ENCODE data around the gene ABHD15.

Gene ABHD15

DNA sequence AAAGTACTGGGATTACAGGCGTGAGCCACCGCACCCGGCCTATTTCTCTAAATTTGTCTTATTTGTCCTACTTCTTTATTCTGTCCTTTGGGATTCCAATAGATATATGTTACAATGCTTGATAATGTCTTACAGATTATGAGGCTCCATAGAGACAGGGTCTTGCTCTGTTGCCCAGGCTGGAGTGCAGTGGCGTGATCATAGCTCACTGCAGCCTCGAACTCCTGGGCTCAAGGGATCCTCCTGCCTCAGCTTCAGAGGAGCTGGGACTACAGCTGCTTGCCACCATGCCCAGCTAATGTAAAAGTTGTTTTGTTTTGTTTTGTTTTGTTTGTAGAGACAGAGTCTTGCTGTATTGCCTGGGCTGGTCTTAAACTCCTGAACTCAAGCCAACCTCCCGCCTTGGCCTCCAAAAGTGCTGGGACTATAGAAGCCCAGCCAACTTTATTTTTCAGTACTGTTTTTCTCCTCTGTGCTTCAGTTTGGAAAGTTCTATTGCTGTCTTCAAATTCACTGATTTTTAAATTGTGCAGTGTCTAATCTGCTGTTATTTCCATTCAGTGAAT lies 36.4 kb upstream of the ABHD15 start:
- TF ChIP-seq, protein P1, sequence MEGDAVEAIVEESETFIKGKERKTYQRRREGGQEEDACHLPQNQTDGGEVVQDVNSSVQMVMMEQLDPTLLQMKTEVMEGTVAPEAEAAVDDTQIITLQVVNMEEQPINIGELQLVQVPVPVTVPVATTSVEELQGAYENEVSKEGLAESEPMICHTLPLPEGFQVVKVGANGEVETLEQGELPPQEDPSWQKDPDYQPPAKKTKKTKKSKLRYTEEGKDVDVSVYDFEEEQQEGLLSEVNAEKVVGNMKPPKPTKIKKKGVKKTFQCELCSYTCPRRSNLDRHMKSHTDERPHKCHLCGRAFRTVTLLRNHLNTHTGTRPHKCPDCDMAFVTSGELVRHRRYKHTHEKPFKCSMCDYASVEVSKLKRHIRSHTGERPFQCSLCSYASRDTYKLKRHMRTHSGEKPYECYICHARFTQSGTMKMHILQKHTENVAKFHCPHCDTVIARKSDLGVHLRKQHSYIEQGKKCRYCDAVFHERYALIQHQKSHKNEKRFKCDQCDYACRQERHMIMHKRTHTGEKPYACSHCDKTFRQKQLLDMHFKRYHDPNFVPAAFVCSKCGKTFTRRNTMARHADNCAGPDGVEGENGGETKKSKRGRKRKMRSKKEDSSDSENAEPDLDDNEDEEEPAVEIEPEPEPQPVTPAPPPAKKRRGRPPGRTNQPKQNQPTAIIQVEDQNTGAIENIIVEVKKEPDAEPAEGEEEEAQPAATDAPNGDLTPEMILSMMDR (IDR thresholded peaks at IDR 0.05; ENCODE audit: borderline replicate concordance, insufficient read depth, low read depth, low read length) = no peak
- H3K4me3 ChIP-seq (ENCODE audit: low read depth, low read length) = no peak overlapping the region

DNA sequence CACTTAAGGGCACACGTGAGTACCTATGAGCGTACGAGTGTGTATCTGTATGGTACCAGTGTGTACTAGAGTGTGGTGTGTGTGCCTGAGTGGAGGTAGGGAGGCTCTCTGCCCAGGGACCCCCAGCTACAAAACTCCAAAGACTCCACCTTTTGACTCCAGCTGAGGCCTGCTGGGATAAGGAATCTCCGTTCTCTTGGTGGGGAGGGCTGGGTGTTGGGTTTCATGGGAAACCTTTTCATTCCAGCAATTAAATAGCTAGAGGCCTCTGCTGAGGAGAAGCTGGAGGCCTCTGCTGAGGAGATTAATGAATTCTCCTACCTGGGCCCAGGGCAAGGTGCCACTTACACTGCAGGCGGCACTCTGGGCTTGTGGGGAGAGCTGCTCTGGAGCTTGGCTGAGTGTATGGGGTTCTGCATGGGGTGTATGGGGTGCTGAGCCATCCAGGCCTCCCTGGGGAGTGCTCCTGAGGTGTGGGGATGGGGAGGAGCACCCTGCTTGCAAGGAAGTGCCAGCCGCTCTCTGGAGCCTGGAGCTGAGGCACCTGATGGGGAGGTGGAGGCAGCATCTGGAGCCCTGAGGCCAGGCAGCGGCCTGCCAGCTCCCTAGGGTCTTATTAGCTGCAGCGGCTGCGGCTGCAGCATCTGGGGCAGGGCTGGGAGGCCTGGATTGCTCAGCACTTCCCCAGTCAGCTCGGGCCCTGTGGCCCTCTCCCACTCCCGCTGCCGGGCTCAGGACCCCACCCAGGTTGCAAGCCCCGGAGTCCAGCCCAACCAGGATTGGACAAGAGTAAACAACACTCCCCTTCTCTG lies 30.7 kb upstream of the ABHD15 start:
- H3K4me3 ChIP-seq (ENCODE audit: low read depth, low read length) = no peak overlapping the region

DNA sequence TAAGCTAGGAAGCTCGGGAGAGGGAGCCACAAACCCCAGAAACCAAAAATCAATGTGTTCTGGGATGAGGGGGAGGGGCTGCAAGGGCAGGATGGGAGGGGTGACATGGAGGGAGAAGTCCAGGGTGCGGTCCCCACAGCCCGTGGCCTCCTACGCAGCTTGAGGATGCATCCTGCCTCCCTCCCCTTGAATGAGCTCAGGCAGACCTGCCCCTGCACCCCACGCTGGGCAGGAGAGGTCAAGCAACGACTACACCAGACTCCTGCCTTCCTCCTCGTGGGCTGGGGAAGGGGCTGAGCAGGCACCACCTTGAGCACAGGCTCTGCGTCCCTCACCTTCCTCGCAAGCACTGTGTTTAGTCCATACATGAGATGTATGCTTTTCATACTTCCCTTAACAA lies 30.0 kb upstream of the ABHD15 start:
- no peak overlapping the region for H3K4me3 ChIP-seq (ENCODE audit: low read depth, low read length)
- TF ChIP-seq, protein P1 (IDR thresholded peaks at IDR 0.05; ENCODE audit: borderline replicate concordance, insufficient read depth, low read depth, low read length) = no peak

More for the DNA sequence above, 30.7 kb upstream of the ABHD15 start:
- TF ChIP-seq, protein P1 (IDR thresholded peaks at IDR 0.05; ENCODE audit: borderline replicate concordance, insufficient read depth, low read depth, low read length) = no peak

- TF ChIP-seq, protein P1 (IDR thresholded peaks at IDR 0.05; ENCODE audit: borderline replicate concordance, insufficient read depth, low read depth, low read length) = no peak
- H3K4me3 ChIP-seq (ENCODE audit: low read depth, low read length) = no peak overlapping the region
Observed at GRCh38 chr17:29595943-29596774, 29.3 kb upstream of the ABHD15 start.

GRCh38 chr17:29595107-29595942 lies 28.5 kb upstream of the ABHD15 start:
- H3K4me3 ChIP-seq (ENCODE audit: low read depth, low read length) = no peak overlapping the region
- TF ChIP-seq, protein P1 (IDR thresholded peaks at IDR 0.05; ENCODE audit: borderline replicate concordance, insufficient read depth, low read depth, low read length) = no peak

GRCh38 chr17:29594519-29595090 lies 27.8 kb upstream of the ABHD15 start:
- TF ChIP-seq, protein P1 (IDR thresholded peaks at IDR 0.05; ENCODE audit: borderline replicate concordance, insufficient read depth, low read depth, low read length) = no peak
- H3K4me3 ChIP-seq (ENCODE audit: low read depth, low read length) = no peak overlapping the region

Data from GM12875 (cell line).